Natural killer cell treated with Interleukin-12 subunit alpha and Interleukin-12 subunit beta and Interleukin-15 and Interleukin-18, amount 100 ng/mL, for 72 hours (primary cell): ENCODE data around the gene SIGLEC9. TPM values are rescaled to one million over a fixed set of nuclear protein-coding genes. Genes with fewer than 3 reads are reported as not detected.
"Not testable (repeated sequence)": the region's sequence is repeated elsewhere in the genome, so short reads cannot be mapped to it uniquely, and the experiment has no call there.

Experiments used
- ATAC-seq, 2 donors: fragments of 150-1000 bp; cut with Tn5 transposase in 1 of 2; sonication (Bioruptor Pico), chemical (Tn5 transposase) in 1 of 2; 2 replicates each; pipeline ENCODE4 v1.10.0; 2021
- DNase-seq: peaks from one replicate; pipeline ENCODE4 v3.0.0; 2022; ENCODE audit warnings: low spot score
- H3K27ac Mint-ChIP-seq, 2 donors: 1 replicate in 1 of 2; 2 replicates in 1 of 2; pipeline ENCODE4 v1.8.0; 2022; ENCODE audit warnings: mixed read lengths in 2 of 2, mild to moderate bottlenecking in 1 of 2, moderate library complexity in 1 of 2
- H3K27me3 Mint-ChIP-seq, 2 donors: 1 replicate in 1 of 2; 2 replicates in 1 of 2; pipeline ENCODE4 v1.8.0; 2022; ENCODE audit warnings: mixed read lengths in 2 of 2
- H3K36me3 Mint-ChIP-seq: one replicate; pipeline ENCODE4 v1.8.0; 2022; ENCODE audit warnings: mixed read lengths
- H3K4me1 Mint-ChIP-seq, 2 donors: 1 replicate in 1 of 2; 2 replicates in 1 of 2; pipeline ENCODE4 v1.8.0; 2022; ENCODE audit warnings: low read depth in 2 of 2, mixed read lengths in 2 of 2, mild to moderate bottlenecking in 1 of 2
- H3K4me3 Mint-ChIP-seq: one replicate; pipeline ENCODE4 v1.8.0; 2022; ENCODE audit warnings: mixed read lengths
- H3K9me3 Mint-ChIP-seq: 2 replicates; pipeline ENCODE4 v1.8.0; 2022; ENCODE audit warnings: mixed read lengths
- total RNA-seq, 2 donors: library from RNA; stranded (reverse); gene quantifications; one replicate each; pipeline ENCODE4 v1.2.3, GENCODE V29; 2022

The SIGLEC9 gene
- total RNA-seq, 2 donors from 2014 or later: 0.69 to 1.1 TPM

GRCh38 chr19:51148580-51148979 is 23.9 kb downstream of the SIGLEC9 start:
- Mint-ChIP-seq H3K27ac (peak overlapping the region; percentile 27 to 64), H3K27me3 (no peaks in the 10 kb centered on the region), H3K9me3 (no peaks in the 10 kb centered on the region), H3K4me3 (peak overlapping the region; percentile 30), H3K36me3 (peaks cover 21% of the 10 kb centered on the region), H3K4me1 (peaks cover 60 to 67% of the 10 kb centered on the region in 2 donors)
- ATAC-seq (no peak), DNase-seq (no peak)

- DNase-seq (no peak), ATAC-seq (no peak)
- no peaks in the 10 kb centered on the region for H3K9me3 Mint-ChIP-seq
- peaks cover 47 to 55% of the 10 kb centered on the region in 2 donors for H3K4me1 Mint-ChIP-seq
- no peaks in the 10 kb centered on the region for H3K27me3 Mint-ChIP-seq
- peak overlapping the region in 1 of 2 donors; percentile 0 for H3K27ac Mint-ChIP-seq
- H3K4me3 Mint-ChIP-seq: no peak overlapping the region
- H3K36me3 Mint-ChIP-seq: peaks cover 21% of the 10 kb centered on the region
Measured at GRCh38 chr19:51150627-51151026, 25.9 kb downstream of the SIGLEC9 start.

DNA sequence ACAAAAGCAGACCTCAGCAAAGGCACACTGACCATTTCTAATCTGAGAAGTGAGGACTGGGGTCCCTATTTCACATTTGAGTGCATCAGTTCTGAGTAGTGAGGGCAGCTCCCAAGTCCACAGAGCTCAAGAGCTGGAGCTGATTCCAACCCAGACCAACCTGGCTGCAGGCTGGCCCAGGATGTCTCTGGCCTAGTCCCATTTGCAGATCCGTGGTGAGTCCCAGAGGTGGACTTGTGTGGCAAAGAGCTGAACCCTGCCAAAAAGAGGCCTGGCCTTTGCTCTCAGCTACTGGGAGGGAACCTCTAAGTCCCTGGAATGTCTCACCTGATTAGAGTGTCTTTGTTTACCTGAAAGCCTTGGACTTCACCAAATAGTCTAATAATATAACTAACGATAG is 32.0 kb downstream of the SIGLEC9 start:
- no peak overlapping the region for H3K4me3 Mint-ChIP-seq
- no peaks in the 10 kb centered on the region for H3K36me3 Mint-ChIP-seq
- peaks cover 24 to 28% of the 10 kb centered on the region in 2 donors for H3K4me1 Mint-ChIP-seq
- ATAC-seq (no peak), DNase-seq (no peak)
- no peaks in the 10 kb centered on the region for H3K9me3 Mint-ChIP-seq
- no peak overlapping the region for H3K27ac Mint-ChIP-seq
- peaks cover 0 to 3% of the 10 kb centered on the region in 2 donors for H3K27me3 Mint-ChIP-seq

- Mint-ChIP-seq H3K4me3 (no peak overlapping the region), H3K9me3 (no peaks in the 10 kb centered on the region), H3K36me3 (no peaks in the 10 kb centered on the region), H3K4me1 (peaks cover 22 to 28% of the 10 kb centered on the region in 2 donors), H3K27ac (no peak overlapping the region), H3K27me3 (peaks cover 0 to 3% of the 10 kb centered on the region in 2 donors)
- ATAC-seq (no peak), DNase-seq (no peak)
Measured at GRCh38 chr19:51157265-51157664, 32.6 kb downstream of the SIGLEC9 start.

- peak; percentile 77 for DNase-seq
- Mint-ChIP-seq H3K27ac (peak overlapping the region in 1 of 2 donors; percentile 7), H3K4me3 (no peak overlapping the region), H3K36me3 (no peaks in the 10 kb centered on the region), H3K27me3 (peaks cover 0 to 3% of the 10 kb centered on the region in 2 donors), H3K9me3 (no peaks in the 10 kb centered on the region), H3K4me1 (peaks cover 21 to 24% of the 10 kb centered on the region in 2 donors)
- peak; percentile 78 to 80 for ATAC-seq
Measured at GRCh38 chr19:51158474-51159129, 33.9 kb downstream of the SIGLEC9 start.

DNA sequence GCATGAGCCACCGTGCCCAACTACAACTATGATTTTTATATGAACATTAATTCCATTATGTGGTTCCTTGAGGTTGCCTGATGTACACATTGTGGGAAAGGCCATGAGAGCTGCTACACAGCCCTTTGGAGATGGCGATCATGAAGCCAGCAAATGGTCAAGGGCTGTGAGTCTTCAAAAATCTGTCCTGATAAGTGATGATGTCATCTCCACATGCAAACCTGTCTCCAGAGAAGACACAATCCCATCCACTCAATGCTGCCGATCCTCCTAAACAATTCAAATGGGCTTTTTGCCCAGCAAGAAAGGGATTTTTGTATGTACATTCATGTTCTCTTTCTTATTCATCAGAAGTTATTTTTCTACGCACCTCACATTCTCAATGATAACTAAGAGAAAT is 35.0 kb downstream of the SIGLEC9 start:
- Mint-ChIP-seq H3K27ac (no peak overlapping the region), H3K36me3 (no peaks in the 10 kb centered on the region), H3K4me3 (no peak overlapping the region), H3K27me3 (peaks cover 0 to 3% of the 10 kb centered on the region in 2 donors), H3K4me1 (peaks cover 24 to 27% of the 10 kb centered on the region in 2 donors), H3K9me3 (no peaks in the 10 kb centered on the region)
- DNase-seq: no peak
- ATAC-seq: no peak

GRCh38 chr19:51161266-51161665 is 36.6 kb downstream of the SIGLEC9 start:
- H3K36me3 Mint-ChIP-seq: no peaks in the 10 kb centered on the region
- no peak overlapping the region for H3K4me3 Mint-ChIP-seq
- peaks cover 27 to 30% of the 10 kb centered on the region in 2 donors for H3K4me1 Mint-ChIP-seq
- ATAC-seq (no peak), DNase-seq (peak; percentile 10)
- H3K27ac Mint-ChIP-seq: no peak overlapping the region
- H3K27me3 Mint-ChIP-seq: peaks cover 0 to 3% of the 10 kb centered on the region in 2 donors
- H3K9me3 Mint-ChIP-seq: no peaks in the 10 kb centered on the region

DNA sequence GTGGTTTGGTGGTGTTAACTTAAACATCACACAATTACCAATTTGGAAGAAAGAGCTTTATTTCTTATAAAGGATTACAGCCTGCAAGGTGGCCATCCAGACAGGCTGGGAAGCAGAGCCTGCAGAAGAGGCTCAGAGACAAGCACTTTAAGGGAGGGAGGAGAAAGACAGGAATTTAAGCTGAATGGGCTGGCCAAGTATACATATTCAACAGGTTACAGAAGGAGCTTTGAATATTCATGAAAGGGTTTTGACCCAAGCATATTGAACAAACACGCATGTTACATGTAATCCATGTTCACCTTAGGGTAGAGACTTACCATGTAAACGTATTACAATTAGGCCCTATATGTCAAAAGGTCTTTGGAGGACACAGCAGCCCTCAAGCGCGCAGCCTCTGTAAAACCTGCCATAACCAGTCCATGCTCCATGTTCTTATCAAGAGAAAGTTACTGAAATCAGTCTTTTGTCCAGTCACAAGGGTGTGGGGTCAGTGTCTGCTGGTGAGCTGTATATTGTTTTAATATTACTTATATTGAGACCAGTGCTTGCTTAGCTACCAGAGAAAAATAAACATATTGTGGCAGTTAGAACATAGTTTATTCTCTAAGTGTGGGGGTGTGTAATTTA is 37.3 kb downstream of the SIGLEC9 start:
- Mint-ChIP-seq H3K9me3 (no peaks in the 10 kb centered on the region), H3K27ac (no peak overlapping the region), H3K36me3 (no peaks in the 10 kb centered on the region), H3K27me3 (peaks cover 0 to 3% of the 10 kb centered on the region in 2 donors), H3K4me1 (peaks cover 34 to 37% of the 10 kb centered on the region in 2 donors), H3K4me3 (no peak overlapping the region)
- ATAC-seq (no peak), DNase-seq (no peak)

GRCh38 chr19:51163257-51163656 is 38.6 kb downstream of the SIGLEC9 start:
- peaks cover 43 to 48% of the 10 kb centered on the region in 2 donors for H3K4me1 Mint-ChIP-seq

GRCh38 chr19:51164215-51164614 is 39.5 kb downstream of the SIGLEC9 start:
- H3K27me3 Mint-ChIP-seq: peaks cover 0 to 3% of the 10 kb centered on the region in 2 donors
- H3K4me1 Mint-ChIP-seq: peaks cover 45 to 48% of the 10 kb centered on the region in 2 donors
- no peak overlapping the region for H3K4me3 Mint-ChIP-seq
- no peak for ATAC-seq
- no peaks in the 10 kb centered on the region for H3K36me3 Mint-ChIP-seq
- no peak for DNase-seq
- H3K27ac Mint-ChIP-seq: no peak overlapping the region
- H3K9me3 Mint-ChIP-seq: no peaks in the 10 kb centered on the region

More at GRCh38 chr19:51163257-51163656, 38.6 kb downstream of the SIGLEC9 start:
- Mint-ChIP-seq H3K36me3 (no peaks in the 10 kb centered on the region), H3K9me3 (no peaks in the 10 kb centered on the region), H3K27me3 (peaks cover 0 to 3% of the 10 kb centered on the region in 2 donors), H3K4me3 (no peak overlapping the region), H3K27ac (peak overlapping the region in 1 of 2 donors; percentile 3)
- ATAC-seq (no peak), DNase-seq (peak; percentile 49)

GRCh38 chr19:51166846-51167490 is 42.3 kb downstream of the SIGLEC9 start:
- Mint-ChIP-seq H3K27ac (peak overlapping the region; percentile 56 to 85), H3K36me3 (no peaks in the 10 kb centered on the region), H3K4me3 (peak overlapping the region; percentile 71), H3K4me1 (peaks cover 41 to 46% of the 10 kb centered on the region in 2 donors), H3K27me3 (no peaks in the 10 kb centered on the region), H3K9me3 (no peaks in the 10 kb centered on the region)
- DNase-seq (peak; percentile 84), ATAC-seq (peak; percentile 97)

GRCh38 chr19:51168564-51169282 is 44.0 kb downstream of the SIGLEC9 start:
- H3K4me1 Mint-ChIP-seq: peaks cover 36 to 46% of the 10 kb centered on the region in 2 donors
- H3K36me3 Mint-ChIP-seq: no peaks in the 10 kb centered on the region
- no peak overlapping the region for H3K27ac Mint-ChIP-seq

GRCh38 chr19:51169283-51169918 is 44.7 kb downstream of the SIGLEC9 start:
- peak; percentile 75 for DNase-seq
- not testable (repeated sequence) for H3K4me3 Mint-ChIP-seq, ATAC-seq, H3K27me3 Mint-ChIP-seq, H3K36me3 Mint-ChIP-seq, H3K27ac Mint-ChIP-seq, H3K9me3 Mint-ChIP-seq
- peaks cover 36 to 42% of the 10 kb centered on the region in 2 donors for H3K4me1 Mint-ChIP-seq

More at GRCh38 chr19:51168564-51169282, 44.0 kb downstream of the SIGLEC9 start:
- Mint-ChIP-seq H3K4me3 (peak overlapping the region; percentile 54), H3K9me3 (no peaks in the 10 kb centered on the region), H3K27me3 (no peaks in the 10 kb centered on the region)
- no peak for DNase-seq
- no peak for ATAC-seq
